Activated T-cell treated with anti-CD3 and anti-CD28 coated beads, Interleukin-2, amount 50 U/mL, for 48 hours (primary cell): ENCODE data around the gene SMOC1.
"Not testable (repeated sequence)": the region's sequence is repeated elsewhere in the genome, so short reads cannot be mapped to it uniquely, and the experiment has no call there.

Source experiments
- DNase-seq, 2 experiments: peaks; one replicate each; pipeline ENCODE4 v3.0.0-alpha.2; 2020

SMOC1 gene

GRCh38 chr14:69903046-69903445 is 23.8 kb downstream of the SMOC1 start:
- not testable (repeated sequence) for DNase-seq

DNA sequence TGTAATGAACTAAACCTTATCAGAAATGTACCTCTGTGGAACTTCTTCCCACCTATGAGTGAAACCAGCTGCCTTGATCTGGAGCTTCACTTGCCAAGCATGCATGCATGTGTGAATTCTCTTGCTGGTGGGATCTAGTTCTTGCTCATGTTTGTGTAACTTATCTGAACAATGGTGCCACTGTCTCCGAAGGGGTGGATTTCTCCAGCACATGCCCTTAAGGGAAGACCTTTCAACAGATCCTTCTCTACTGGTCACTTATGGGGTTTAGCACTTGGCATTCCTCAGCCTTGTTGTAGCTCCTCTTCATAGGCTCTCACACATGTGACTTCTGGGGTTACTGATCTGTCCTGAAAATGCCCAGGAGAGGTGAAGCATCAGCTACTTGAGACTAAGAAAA is 25.0 kb downstream of the SMOC1 start:
- no peak for DNase-seq

DNA sequence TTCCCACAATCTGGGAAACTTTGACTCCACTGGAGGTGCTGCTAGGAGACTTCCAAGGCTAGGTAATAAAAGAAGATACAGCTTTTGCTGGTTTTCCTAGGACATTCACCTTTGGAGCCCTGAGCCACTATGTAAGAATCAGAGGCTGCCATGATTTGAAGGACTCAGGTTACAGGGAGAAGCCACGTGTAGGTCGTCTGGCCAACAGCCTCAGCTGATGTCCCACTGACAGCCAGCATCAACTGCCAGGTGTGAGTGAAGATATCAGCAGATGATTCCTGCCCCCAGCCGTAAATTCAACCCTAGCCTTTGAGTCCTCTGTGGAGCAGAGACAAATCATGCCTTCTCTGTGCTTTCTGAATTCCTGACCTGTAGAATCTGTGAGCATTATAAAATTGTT is 27.0 kb downstream of the SMOC1 start:
- no peak for DNase-seq

DNA sequence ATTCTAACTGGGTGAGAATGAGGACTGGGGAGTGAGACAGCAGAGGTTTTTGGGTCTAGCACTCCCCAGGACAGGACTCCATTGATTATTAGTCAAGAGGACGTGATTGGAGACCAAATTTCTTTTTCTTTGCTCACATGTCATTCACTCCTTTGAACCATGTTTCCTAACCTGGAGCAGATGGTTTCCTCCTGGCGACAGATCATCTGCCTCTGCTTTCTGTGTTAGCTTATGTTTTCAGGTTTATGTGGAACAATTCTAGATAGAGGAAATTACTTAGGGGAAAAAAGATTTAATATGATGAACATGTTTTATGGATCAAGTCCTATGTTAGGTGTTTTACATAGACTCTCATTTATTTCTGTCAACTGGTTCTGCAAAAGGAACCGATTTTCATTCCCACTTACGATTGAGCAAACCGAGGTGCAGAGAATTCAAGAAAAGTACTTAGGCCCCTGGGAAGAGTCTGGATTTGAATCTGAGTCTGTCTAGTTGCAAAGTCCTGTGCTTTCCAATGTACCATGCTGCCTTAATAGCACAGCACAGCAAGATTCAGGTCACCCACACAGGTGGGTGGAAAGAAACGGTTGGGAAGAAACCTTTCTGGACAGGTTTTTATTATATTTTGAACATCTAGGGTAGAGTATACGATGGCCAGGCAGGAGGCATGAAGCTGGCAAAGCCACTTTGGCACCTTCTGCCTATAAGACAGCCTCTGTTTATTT is 30.8 kb downstream of the SMOC1 start:
- no peak for DNase-seq

DNA sequence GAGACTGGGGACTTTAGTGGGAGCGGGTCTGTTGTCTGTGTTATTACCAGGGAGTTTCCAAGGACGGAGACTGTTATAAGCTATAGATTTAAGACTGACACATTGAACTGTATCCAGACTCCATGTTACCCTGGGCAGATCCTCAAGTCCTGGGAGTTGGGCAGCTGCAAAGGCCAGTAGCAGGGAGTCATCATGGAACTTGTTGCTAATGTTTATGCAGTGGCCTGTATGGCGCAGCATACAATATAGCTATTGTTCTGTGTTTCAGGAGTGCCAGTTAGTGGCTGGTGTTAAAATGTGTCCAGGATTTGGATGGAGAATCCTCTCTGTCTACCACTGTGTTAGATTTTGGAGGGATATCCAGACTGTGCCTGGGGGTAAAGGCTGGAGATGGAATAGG is 31.7 kb downstream of the SMOC1 start:
- no peak for DNase-seq

GRCh38 chr14:69913686-69914085 is 34.5 kb downstream of the SMOC1 start:
- DNase-seq, result no peak

GRCh38 chr14:69916396-69916795 is 37.2 kb downstream of the SMOC1 start:
- DNase-seq, result no peak

DNA sequence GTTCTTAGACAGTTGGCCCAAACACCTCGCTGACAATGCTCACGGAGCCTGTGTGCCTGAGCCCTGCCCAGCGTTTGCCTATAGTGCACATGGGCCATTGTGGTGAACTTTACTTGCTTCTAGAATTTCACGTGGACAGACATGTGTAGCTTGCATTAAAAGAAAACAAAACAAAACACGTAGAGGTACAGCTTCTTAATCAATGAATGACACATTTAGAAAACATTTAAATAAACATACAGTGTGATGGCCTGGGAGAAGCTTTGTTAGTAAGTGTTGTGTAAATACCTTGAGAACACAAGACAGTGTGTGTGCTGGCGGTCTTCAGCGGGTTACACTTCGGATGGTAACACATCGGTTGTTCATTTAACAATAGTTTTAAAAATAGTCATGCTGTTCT is 38.1 kb downstream of the SMOC1 start:
- DNase-seq, result no peak

GRCh38 chr14:69919815-69920214 is 40.6 kb downstream of the SMOC1 start:
- no peak for DNase-seq

GRCh38 chr14:69921052-69921451 is 41.8 kb downstream of the SMOC1 start:
- DNase-seq, result no peak

DNA sequence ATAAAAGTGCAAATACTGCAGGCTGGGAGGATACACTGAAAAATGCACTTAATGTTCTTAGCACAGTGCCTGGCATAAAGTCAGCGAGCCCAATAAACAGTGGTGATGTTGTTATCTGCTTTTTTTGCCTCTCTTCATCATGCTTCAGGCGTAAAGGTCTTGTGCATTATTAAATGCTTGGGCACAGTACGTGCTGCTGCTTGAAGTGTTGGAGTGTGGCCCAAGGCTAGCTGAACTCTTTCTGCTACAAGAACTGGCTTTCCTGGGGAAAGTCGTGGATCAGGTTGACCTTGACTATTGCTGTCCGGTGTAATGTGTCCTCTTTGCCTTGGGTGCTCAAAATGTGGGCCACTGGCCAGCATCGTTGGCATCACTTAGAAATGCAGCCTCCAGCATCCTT is 43.0 kb downstream of the SMOC1 start:
- DNase-seq, result no peak

DNA sequence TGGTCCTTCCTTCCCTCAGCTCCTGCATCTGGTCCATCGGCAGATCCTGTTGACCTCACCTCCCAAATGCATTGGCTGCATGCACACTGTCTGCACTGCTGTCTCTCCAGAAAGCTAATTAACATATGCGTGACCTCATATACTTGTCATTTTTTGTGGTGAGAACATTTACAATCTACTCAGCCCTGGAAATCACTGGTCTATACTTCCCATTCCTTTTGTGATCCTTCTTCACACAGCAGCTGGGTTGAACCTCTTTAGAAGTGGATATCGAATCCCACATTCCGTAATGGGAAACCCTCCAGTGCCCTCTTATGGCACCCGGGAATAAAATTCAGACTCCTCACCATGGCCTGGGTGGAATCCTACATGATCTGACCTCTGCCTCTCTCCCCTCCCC is 45.0 kb downstream of the SMOC1 start:
- DNase-seq, result no peak

GRCh38 chr14:69928111-69928523 is 48.9 kb downstream of the SMOC1 start:
- DNase-seq, result no peak

DNA sequence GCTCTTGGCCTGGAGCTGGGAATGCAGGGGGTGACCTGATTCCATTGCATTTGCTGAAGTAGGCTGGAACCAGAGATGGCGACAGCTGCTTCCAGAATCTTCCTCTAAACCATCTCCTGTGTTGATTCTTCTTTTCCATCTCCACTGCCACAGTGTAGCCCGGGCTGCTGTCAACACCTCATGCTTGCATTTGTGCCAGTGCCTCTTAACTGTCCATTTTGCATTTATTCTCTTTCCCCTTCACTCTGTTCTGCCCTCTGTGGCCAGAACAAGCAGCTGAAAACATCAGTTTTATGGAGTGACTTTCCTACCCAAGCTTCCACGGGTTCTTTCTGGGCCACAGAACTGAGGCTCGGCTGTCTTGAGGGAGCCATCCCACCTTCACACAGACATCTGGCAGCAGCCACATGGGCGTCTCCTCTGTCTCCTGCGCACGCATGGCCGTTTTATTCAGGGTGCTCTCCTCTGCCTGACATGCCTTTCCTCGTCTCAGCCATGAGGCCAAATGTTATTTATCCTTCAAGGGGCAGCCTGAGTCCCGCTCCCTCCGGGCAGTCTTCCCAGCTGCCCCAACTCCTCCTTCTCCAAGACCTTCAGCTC is 51.7 kb downstream of the SMOC1 start:
- no peak for DNase-seq

DNA sequence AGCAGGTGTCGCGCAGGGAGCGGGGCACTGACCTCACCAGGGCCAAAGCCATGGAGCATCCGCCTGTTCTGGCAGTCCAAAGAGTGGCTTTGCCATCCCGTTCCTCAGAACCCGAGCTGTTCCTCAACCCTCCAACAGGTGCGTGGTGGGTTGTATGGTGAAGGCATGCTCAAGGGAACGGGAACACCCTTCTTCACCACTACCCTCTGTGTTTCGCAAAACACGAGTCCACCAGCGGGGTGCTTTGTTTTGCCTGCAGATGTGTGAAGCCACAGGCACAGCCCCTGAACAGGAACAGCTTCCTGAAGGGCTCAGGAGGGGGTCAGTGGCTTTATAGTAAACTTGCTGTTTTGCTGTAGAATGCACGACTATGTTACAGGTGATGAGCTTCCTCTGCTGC is 52.7 kb downstream of the SMOC1 start:
- no peak for DNase-seq

DNA sequence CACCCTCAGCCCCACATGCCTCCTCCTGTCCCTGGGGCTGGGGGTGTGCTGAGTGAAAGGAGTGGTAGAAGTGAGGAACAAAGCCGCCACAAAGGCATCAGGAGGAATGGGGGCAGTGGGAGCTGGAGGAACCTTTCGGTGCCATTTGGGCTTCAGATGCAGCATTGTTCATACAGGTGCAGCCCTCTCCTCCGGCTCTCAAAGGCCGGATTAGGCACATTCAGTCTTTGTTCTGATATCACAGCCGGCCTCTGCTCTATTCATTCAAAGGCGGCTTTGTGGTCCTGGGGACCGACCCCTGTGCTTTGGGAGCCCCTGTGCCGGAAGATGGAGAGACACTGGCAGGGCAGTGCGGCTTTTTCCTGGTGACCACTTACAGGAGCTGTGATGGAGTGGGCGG is 53.2 kb downstream of the SMOC1 start:
- DNase-seq, result no peak

DNA sequence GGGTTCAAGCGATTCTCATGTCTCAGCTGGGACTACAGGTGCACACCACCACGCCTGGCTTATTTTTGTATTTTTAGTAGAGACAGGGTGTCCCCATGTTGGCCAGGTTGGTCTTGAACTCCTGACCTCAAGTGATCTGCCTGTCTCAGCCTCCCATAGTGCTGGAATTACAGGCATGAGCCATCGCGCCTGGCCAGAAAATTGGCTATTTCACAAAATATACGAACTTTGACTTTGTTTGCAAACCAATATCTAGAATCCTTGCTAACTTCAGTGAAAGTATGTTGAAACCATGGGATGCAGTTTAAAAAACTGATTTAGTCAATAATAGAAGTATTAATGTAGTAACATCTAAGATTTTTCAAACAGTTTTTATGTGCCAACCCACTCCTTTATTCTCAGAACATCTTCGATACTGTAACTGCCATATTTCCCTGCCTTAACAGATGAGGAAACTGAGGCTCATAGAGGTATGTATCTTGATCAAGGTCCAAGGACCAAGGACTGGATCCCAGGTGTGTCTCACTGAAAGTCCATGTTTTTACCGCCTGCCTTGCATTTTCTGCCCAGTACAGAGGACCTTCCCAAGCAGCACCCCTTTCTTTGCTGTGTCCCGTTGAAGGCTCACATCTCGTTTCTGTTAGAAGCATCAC is 54.5 kb downstream of the SMOC1 start:
- no peak for DNase-seq

DNA sequence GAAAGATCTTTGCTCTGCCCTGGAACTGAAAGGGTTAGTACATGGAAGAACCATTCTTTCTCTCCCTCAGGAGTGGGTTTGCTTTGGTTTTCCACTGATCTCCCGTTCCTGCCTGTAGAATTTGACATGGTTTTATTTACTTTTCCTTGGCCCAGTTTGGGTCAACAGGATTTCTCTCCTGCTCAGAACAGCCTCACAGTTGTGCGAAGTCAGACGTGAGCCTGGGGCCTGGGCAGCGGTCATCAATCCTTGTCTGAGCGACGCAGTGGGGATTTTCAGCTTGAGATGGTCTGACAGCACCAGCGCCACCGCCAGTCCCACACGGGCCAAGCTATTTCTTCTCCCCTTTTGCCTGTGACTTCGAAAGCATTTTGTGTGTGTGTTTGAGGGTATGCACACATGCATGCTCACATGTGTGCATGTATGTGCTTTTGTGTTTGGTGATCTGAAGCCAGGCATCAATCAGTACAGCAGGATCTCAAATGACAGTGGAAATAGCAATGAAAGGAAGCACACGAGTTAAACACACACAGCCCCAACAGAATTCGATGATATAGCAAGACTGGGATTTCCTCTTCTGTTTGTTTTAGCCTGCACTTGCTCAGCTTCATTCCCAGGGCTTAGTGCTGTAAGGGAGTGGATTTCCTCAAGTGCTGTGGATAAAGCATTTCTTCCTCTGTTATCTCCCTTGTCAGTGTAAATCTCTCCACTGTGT is 58.3 kb downstream of the SMOC1 start:
- DNase-seq, result no peak

- no peak for DNase-seq
Observed at GRCh38 chr14:69938751-69939150, 59.5 kb downstream of the SMOC1 start.

DNA sequence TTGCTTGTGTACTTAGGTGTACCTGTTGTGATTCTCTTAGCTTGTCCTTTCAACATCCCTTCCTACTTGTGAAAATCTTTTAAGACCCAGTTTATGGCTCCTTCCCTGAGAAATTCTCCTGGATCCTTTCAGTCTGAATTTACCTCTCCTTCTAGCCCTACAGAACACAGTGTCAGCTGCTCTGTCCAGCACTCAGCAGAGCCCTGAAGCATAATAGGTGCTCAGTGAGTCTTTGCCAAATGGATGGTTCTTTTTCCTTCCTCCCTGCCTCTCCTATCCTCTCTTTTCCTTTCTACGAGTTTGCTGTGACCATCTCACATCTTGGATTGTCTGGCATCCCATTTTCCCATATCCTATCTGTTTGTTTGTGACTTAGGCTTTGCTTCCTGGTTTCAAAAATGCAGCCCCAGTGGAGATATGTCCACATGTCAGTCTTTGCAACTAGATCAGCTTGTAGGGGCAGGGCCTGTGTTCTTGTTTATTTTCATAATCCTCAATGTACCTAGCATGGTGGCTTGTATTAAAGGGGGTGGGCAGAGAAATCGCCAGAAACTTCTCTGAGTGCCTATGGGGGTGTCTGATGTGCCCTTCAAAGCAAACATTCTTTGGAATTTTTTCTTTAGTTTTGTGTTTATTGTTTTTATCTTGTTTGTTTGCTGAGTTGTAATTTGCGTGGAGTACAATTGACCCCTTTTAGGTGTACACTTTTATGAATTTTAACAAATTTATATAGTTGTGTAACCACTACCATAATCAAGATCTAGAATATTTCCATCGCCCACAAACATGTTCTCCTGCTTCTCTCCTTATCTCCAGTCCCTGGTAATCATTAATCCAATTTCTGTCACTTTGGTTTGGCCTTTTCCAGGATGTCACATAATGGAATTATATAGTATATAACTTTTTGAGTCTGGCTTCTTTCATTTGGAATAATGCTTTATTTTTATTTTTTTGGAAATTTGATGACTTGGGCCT is 62.8 kb downstream of the SMOC1 start:
- DNase-seq, result no peak

DNA sequence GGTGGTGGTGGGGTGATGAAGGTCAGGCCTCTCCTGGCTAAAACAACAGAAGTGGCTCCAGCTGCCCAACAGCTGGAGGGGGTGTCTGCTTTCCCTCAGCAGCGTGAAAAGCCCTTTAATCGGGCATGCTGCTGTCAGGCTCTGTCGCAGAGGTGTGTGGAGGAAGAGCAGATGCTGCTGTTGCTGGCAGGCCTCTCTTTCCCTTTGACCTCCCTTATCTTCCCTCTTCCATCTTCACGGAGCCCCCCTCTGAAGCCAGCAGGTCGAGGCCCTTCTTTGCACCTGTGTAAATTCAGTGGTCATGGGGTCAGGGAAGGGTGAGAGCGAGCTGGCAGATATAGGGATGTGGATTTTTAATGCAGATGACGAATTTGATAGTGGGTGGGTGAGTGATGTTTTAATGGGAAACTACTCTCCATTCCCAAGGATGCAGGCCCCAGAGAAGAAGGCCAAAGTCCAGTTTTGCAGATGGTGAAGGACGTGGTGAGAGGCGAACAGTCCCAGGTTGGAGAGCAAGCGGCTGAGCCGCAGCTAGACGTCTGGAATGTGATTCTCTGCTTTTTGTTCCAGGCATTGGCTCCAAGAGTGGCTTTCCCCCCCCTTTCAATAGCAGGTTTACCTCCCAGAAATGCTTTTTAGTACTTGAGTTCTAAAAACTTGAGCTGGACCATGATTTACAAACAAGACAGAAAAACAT is 64.0 kb downstream of the SMOC1 start:
- no peak for DNase-seq

- no peak for DNase-seq
Observed at GRCh38 chr14:69945347-69945746, 66.1 kb downstream of the SMOC1 start.
